Kidney epithelial cell (primary cell): ENCODE measurements around the gene SCIMP. TPM values are rescaled to one million over a fixed set of nuclear protein-coding genes. Genes with fewer than 3 reads are reported as not detected.

Source experiments
- DNase-seq: peaks from one replicate; pipeline ENCODE4 v3.0.0-alpha.2; 2010; ENCODE audit warnings: low read depth
- H3K27me3 ChIP-seq: 2 replicates; pipeline ENCODE4 v1.6.0; 2011; ENCODE audit warnings: low read length; ENCODE audit not compliant: control insufficient read depth, insufficient read depth
- H3K36me3 ChIP-seq: 2 replicates; pipeline ENCODE4 v1.5.1; 2011; ENCODE audit warnings: low read length; ENCODE audit not compliant: control insufficient read depth, insufficient read depth
- H3K4me3 ChIP-seq: 2 replicates; pipeline ENCODE4 v1.5.1; 2011; ENCODE audit warnings: low read depth, mild to moderate bottlenecking, control low read depth, low read length
- CTCF ChIP-seq: IDR thresholded peaks from 2 replicates; pipeline ENCODE4 v1.5.1; 2011; ENCODE audit warnings: mild to moderate bottlenecking, moderate library complexity, low read length, control low read depth, inconsistent platforms; ENCODE audit not compliant: insufficient read depth, poor library complexity, severe bottlenecking
- total RNA-seq: library from RNA; depleted of rRNA; stranded (reverse); fragments of >200 nt; gene quantifications from 2 replicates; pipeline ENCODE4 v1.2.3, GENCODE V29; 2015

The SCIMP gene
- total RNA-seq, 1 donor from 2014 or later, result not detected

- H3K36me3 ChIP-seq, result no peaks in the 10 kb centered on the region
- TF ChIP-seq CTCF, result no peak
Measured at GRCh38 chr17:5211458-5211857, 23.2 kb downstream of the SCIMP start.

GRCh38 chr17:5210614-5211252, 23.9 kb downstream of the SCIMP start:
- Histone ChIP-seq H3K36me3 (no peaks in the 10 kb centered on the region), H3K4me3 (no peak overlapping the region), H3K27me3 (no peaks in the 10 kb centered on the region)
- no peak for DNase-seq
- no peak for TF ChIP-seq CTCF

More at GRCh38 chr17:5211458-5211857, 23.2 kb downstream of the SCIMP start:
- no peak for DNase-seq
- Histone ChIP-seq H3K27me3 (no peaks in the 10 kb centered on the region), H3K4me3 (no peak overlapping the region)

- no peak overlapping the region for H3K4me3 ChIP-seq
- no peak for DNase-seq
- no peak for TF ChIP-seq CTCF
- H3K27me3 ChIP-seq, result no peaks in the 10 kb centered on the region
- no peaks in the 10 kb centered on the region for H3K36me3 ChIP-seq
Measured at GRCh38 chr17:5210091-5210490, 24.6 kb downstream of the SCIMP start.

GRCh38 chr17:5209396-5209795, 25.3 kb downstream of the SCIMP start:
- Histone ChIP-seq H3K4me3 (no peak overlapping the region), H3K27me3 (no peaks in the 10 kb centered on the region), H3K36me3 (no peaks in the 10 kb centered on the region)
- no peak for DNase-seq
- no peak for TF ChIP-seq CTCF

- Histone ChIP-seq H3K27me3 (no peaks in the 10 kb centered on the region), H3K4me3 (no peak overlapping the region), H3K36me3 (no peaks in the 10 kb centered on the region)
- no peak for TF ChIP-seq CTCF
- DNase-seq, result no peak
Measured at GRCh38 chr17:5203908-5204294, 30.8 kb downstream of the SCIMP start.

- DNase-seq, result no peak
- no peak for TF ChIP-seq CTCF
- H3K27me3 ChIP-seq, result no peaks in the 10 kb centered on the region
- H3K4me3 ChIP-seq, result no peak overlapping the region
- no peaks in the 10 kb centered on the region for H3K36me3 ChIP-seq
Measured at GRCh38 chr17:5203178-5203907, 31.3 kb downstream of the SCIMP start.
